OCI-LY7 (cell line): ENCODE measurements around the gene AADACL3. TPM values are rescaled to one million over a fixed set of nuclear protein-coding genes. Genes with fewer than 3 reads are reported as not detected.

ENCODE experiments used
- BruUV-seq: library from RNA; stranded (reverse); fragments of 400-500 nt; replicated peaks from 2 replicates; lab custom pipeline; 2021; lab: Mats Ljungman, UMichigan
- CTCF ChIA-PET: fragments of 300-600 bp; sonication (Branson Sonifier 250); formaldehyde crosslinking; loops from one replicate; lab custom pipeline; 2022; ENCODE audit warnings: antibody characterized with exemption; ENCODE audit not compliant: unreplicated experiment; lab: Charles Lee
- POLR2A ChIA-PET: fragments of 300-600 bp; sonication (Branson Sonifier 250); formaldehyde crosslinking; loops from one replicate; lab custom pipeline; 2022; ENCODE audit warnings: antibody characterized with exemption; lab: Charles Lee
- DNase-seq: peaks from one replicate; pipeline ENCODE4 v3.0.0-alpha.2; 2015; ENCODE audit warnings: low spot score
- H2AFZ ChIP-seq: fragments of 200-600 bp; sonication (generic), shearing (Covaris generic); 2 replicates; pipeline ENCODE4 v1.6.1; 2014; ENCODE audit warnings: mild to moderate bottlenecking, antibody characterized with exemption, low read length, moderate library complexity
- H3K27ac ChIP-seq: fragments of 200-600 bp; sonication (generic); 2 replicates; pipeline ENCODE4 v1.5.1; 2014; ENCODE audit warnings: mixed run types, low read depth, mild to moderate bottlenecking, moderate library complexity, low read length, inconsistent platforms; ENCODE audit not compliant: poor library complexity, severe bottlenecking
- H3K36me3 ChIP-seq: fragments of 200-600 bp; sonication (generic); 2 replicates; pipeline ENCODE4 v1.6.1; 2014; ENCODE audit warnings: mild to moderate bottlenecking, antibody characterized with exemption, low read length, moderate library complexity, mixed read lengths; ENCODE audit not compliant: insufficient read depth
- H3K4me1 ChIP-seq: fragments of 200-600 bp; sonication (generic); 2 replicates; pipeline ENCODE4 v1.5.1; 2014; ENCODE audit warnings: mild to moderate bottlenecking, low read length; ENCODE audit not compliant: insufficient read depth, poor library complexity, severe bottlenecking
- H3K4me2 ChIP-seq: fragments of 200-600 bp; sonication (generic); 2 replicates; pipeline ENCODE4 v1.6.1; 2014; ENCODE audit warnings: mild to moderate bottlenecking, low read length
- H3K4me3 ChIP-seq: fragments of 200-600 bp; sonication (generic); 2 replicates; pipeline ENCODE4 v1.5.1; 2014; ENCODE audit warnings: mild to moderate bottlenecking, low read depth, low read length; ENCODE audit not compliant: poor library complexity, severe bottlenecking
- H3K79me2 ChIP-seq: fragments of 200-600 bp; sonication (generic); 2 replicates; pipeline ENCODE4 v1.6.1; 2016; ENCODE audit warnings: low read depth, mild to moderate bottlenecking, low read length, moderate library complexity, mixed read lengths; ENCODE audit not compliant: insufficient read depth
- H3K9me2 ChIP-seq: fragments of 200-600 bp; sonication (generic); 2 replicates; pipeline ENCODE4 v1.6.1; 2016; ENCODE audit warnings: mild to moderate bottlenecking, low read length, mixed read lengths; ENCODE audit not compliant: insufficient read depth
- H3K9me3 ChIP-seq: fragments of 200-600 bp; sonication (generic); 2 replicates; pipeline ENCODE4 v1.6.1; 2014; ENCODE audit warnings: mild to moderate bottlenecking, mixed run types, low read length, mixed read lengths
- H4K20me1 ChIP-seq: fragments of 200-600 bp; sonication (generic); 2 replicates; pipeline ENCODE4 v1.6.1; 2014; ENCODE audit warnings: mild to moderate bottlenecking, antibody characterized with exemption, low read length, moderate library complexity, mixed read lengths; ENCODE audit not compliant: insufficient read depth
- CTCF ChIP-seq: fragments of 200-600 bp; sonication (generic); conservative IDR thresholded peaks from 2 replicates; pipeline ENCODE4 v1.5.1; 2014; ENCODE audit warnings: mild to moderate bottlenecking, antibody characterized with exemption, low read length, moderate library complexity, mixed read lengths
- EZH2phosphoT487 ChIP-seq: fragments of 200-600 bp; sonication (generic); IDR thresholded peaks from 2 replicates; pipeline ENCODE4 v1.6.1; 2018; ENCODE audit warnings: low read depth, borderline replicate concordance, mild to moderate bottlenecking, mixed run types, antibody characterized with exemption, low read length, moderate library complexity, mixed read lengths
- intact Hi-C: fragments of 100-400 bp; cut with micrococcal nuclease; formaldehyde crosslinking; loops from one replicate; pipeline ENCODE4 v1.10.0; 2022; ENCODE audit not compliant: unreplicated experiment
- total RNA-seq, 2 experiments: library from RNA; depleted of rRNA in 1 of 2; stranded (reverse); fragments of >200 nt in 1 of 2; shearing (Covaris generic) in 1 of 2; gene quantifications; 2 replicates each; pipeline ENCODE4 v1.2.3, GENCODE V29; 2014 to 2022

Gene AADACL3
- total RNA-seq, 2 experiments from 2014 or later = not detected

DNA sequence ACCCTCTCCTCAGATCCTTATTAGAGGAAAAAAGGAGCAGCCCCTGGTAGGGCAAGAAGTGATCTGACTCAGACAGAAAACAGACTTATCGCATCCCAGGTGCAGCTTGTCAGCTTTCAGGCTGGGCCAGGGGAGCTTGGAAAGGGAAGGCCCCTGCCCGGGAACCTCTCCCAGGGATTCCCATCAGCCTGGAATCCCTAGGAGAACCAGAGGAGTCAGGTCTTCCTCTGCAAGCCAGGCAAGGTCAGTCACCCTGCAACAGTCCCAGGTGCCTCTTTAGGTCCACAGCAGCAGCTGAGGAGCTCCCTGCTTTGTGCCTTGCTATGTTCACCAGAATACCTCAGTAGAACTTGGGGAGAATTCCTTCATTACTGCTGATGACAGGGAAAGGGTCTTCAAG, 54.7 kb downstream of the AADACL3 start:
- DNase-seq = no peak
- no peak for TF ChIP-seq EZH2phosphoT487
- no peak for TF ChIP-seq CTCF
- Histone ChIP-seq H3K79me2 (no peaks in the 10 kb centered on the region), H2AFZ (no peak overlapping the region), H3K9me2 (no peaks in the 10 kb centered on the region), H3K4me3 (no peak overlapping the region), H3K4me2 (no peak overlapping the region), H3K9me3 (no peaks in the 10 kb centered on the region), H3K4me1 (no peaks in the 10 kb centered on the region), H4K20me1 (no peaks in the 10 kb centered on the region), H3K36me3 (no peaks in the 10 kb centered on the region), H3K27ac (no peak overlapping the region)
- BruUV-seq = no TSS peak
- intact Hi-C loops = no loop called here
- ChIA-PET POLR2A (no interaction called here), CTCF (no interaction called here)

DNA sequence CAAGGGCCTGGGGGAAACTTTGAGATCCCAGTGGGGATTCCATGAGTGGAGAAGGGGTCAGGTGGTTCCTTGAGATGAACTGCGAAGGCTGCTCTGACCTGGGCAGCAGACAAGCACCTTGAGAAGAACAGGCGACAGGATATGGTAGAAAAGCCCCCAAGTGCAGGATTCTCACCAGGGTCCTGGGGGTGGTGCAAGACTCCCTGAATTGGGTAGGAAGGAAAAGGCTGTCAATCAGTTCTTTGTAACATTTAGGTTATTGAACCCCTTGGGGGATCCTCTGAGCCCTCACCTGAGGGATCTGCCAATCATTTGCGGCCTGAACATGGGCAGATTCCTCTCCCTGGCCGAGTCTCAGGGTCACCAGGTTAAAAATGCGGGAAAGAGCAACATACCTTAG, 55.3 kb downstream of the AADACL3 start:
- POLR2A ChIA-PET = no interaction called here
- Histone ChIP-seq H2AFZ (no peak overlapping the region), H3K79me2 (no peaks in the 10 kb centered on the region), H3K36me3 (no peaks in the 10 kb centered on the region), H3K4me1 (no peaks in the 10 kb centered on the region), H3K4me2 (no peak overlapping the region), H3K9me2 (no peaks in the 10 kb centered on the region), H4K20me1 (no peaks in the 10 kb centered on the region), H3K27ac (no peak overlapping the region), H3K4me3 (no peak overlapping the region), H3K9me3 (no peaks in the 10 kb centered on the region)
- TF ChIP-seq CTCF (no peak), EZH2phosphoT487 (no peak)
- no TSS peak for BruUV-seq
- no peak for DNase-seq
- CTCF ChIA-PET = no interaction called here
- intact Hi-C loops = no loop called here

DNA sequence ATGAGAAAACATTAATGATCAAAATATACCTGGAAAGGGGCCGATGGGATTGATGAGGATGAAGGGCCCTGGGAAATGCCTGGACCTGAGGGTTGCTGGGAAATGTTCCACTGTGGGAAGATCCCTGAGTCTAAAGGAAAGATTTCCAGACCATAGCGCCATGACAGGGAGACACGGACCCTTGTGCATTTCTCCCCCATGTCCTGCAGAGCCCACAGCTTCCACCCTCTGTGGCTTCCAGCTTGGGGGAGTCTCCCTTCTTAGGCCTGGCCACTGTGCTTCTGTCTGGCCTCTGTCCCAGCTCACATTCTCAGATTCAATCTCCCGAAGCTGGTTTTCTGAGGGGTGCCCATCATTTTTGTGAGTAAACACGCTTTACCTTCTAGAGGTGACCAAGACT, 56.6 kb downstream of the AADACL3 start:
- no peak overlapping the region for H3K4me2 ChIP-seq
- H2AFZ ChIP-seq = no peak overlapping the region
- POLR2A ChIA-PET = no interaction called here
- H3K79me2 ChIP-seq = no peaks in the 10 kb centered on the region
- H3K9me3 ChIP-seq = no peaks in the 10 kb centered on the region
- H4K20me1 ChIP-seq = no peaks in the 10 kb centered on the region
- no TSS peak for BruUV-seq
- CTCF ChIA-PET = no interaction called here
- intact Hi-C loops = no loop called here
- no peaks in the 10 kb centered on the region for H3K36me3 ChIP-seq
- DNase-seq = no peak
- no peaks in the 10 kb centered on the region for H3K9me2 ChIP-seq
- no peak overlapping the region for H3K27ac ChIP-seq
- H3K4me1 ChIP-seq = no peaks in the 10 kb centered on the region
- no peak for TF ChIP-seq EZH2phosphoT487
- no peak for TF ChIP-seq CTCF
- H3K4me3 ChIP-seq = no peak overlapping the region
